H1 (cell line): ENCODE measurements around the gene RERE. TPM values are rescaled to one million over a fixed set of nuclear protein-coding genes. Genes with fewer than 3 reads are reported as not detected.

Experiments
- CTCF ChIA-PET: fragments of 300-600 bp; sonication (Branson Sonifier 250); formaldehyde crosslinking; loops from one replicate; lab custom pipeline; 2021; ENCODE audit not compliant: partially characterized antibody; lab: Charles Lee
- POLR2A ChIA-PET: fragments of 300-600 bp; sonication (Branson Sonifier 250); formaldehyde crosslinking; loops from one replicate; lab custom pipeline; 2021; ENCODE audit warnings: inconsistent platforms; ENCODE audit not compliant: partially characterized antibody; lab: Charles Lee
- DNase-seq, 2 experiments: peaks; one replicate each; pipeline versions ENCODE4 v3.0.0 to v3.0.0-alpha.2; 2010 to 2022; ENCODE audit warnings: low spot score in 2 of 2, low read depth in 1 of 2, mixed read lengths in 1 of 2
- FAIRE-seq: peaks from 2 replicates; lab custom pipeline; 2011; peaks lifted over from hg19 to GRCh38; lab: Jason Lieb, UNC
- H2AFZ ChIP-seq: 2 replicates; pipeline ENCODE4 v1.8.1; 2012; ENCODE audit warnings: low read length, inconsistent platforms
- H2AK5ac ChIP-seq: 2 replicates; pipeline ENCODE4 v1.6.1; 2013; ENCODE audit warnings: low read depth, low read length
- H2BK120ac ChIP-seq: replicated peaks from 2 replicates; pipeline ENCODE3; 2013; ENCODE audit warnings: low read depth, low read length, inconsistent platforms
- H2BK12ac ChIP-seq: 2 replicates; pipeline ENCODE4 v1.6.1; 2013; ENCODE audit warnings: low read depth, low read length
- H2BK15ac ChIP-seq: 2 replicates; pipeline ENCODE4 v1.6.1; 2013; ENCODE audit warnings: low read length
- H2BK20ac ChIP-seq: 2 replicates; pipeline ENCODE4 v1.6.1; 2013; ENCODE audit warnings: low read length
- H2BK5ac ChIP-seq: 2 replicates; pipeline ENCODE4 v1.6.1; 2013; ENCODE audit warnings: low read depth, low read length
- H3K14ac ChIP-seq: 2 replicates; pipeline ENCODE4 v1.6.1; 2013; ENCODE audit warnings: inconsistent platforms; ENCODE audit not compliant: insufficient read length
- H3K18ac ChIP-seq: 2 replicates; pipeline ENCODE4 v1.6.1; 2013; ENCODE audit warnings: low read length; ENCODE audit errors: extremely low read depth
- H3K23ac ChIP-seq: 2 replicates; pipeline ENCODE4 v1.6.1; 2013; ENCODE audit warnings: inconsistent platforms; ENCODE audit not compliant: insufficient read length
- H3K23me2 ChIP-seq: 2 replicates; pipeline ENCODE4 v1.6.1; 2013; ENCODE audit warnings: low read depth, low read length
- H3K27ac ChIP-seq: 2 replicates; pipeline ENCODE4 v1.6.1; 2011; ENCODE audit warnings: low read depth, low read length, inconsistent platforms
- H3K27me3 ChIP-seq, 4 experiments: replicated peaks in 1 of 4; 1 replicate in 1 of 4; 2 replicates in 3 of 4; pipeline versions ENCODE4 v1.6.1 to v1.8.1; 2011 to 2013; ENCODE audit warnings: low read length in 3 of 4, mild to moderate bottlenecking in 3 of 4, inconsistent platforms in 2 of 4, mixed read lengths in 2 of 4, moderate library complexity in 1 of 4; ENCODE audit not compliant: control insufficient read depth in 3 of 4, insufficient read depth in 3 of 4; ENCODE audit errors: extremely low read depth in 1 of 4
- H3K36me3 ChIP-seq, 4 experiments: 2 replicates each; pipeline versions ENCODE4 v1.6.1 to v1.8.1; 2011 to 2013; ENCODE audit warnings: mild to moderate bottlenecking in 4 of 4, low read length in 3 of 4, moderate library complexity in 2 of 4, control low read depth in 1 of 4, inconsistent platforms in 1 of 4; ENCODE audit not compliant: insufficient read depth in 4 of 4, control insufficient read depth in 2 of 4
- H3K4ac ChIP-seq: replicated peaks from 2 replicates; pipeline ENCODE3; 2013; ENCODE audit warnings: low read length, low read depth, mixed read lengths, inconsistent platforms; ENCODE audit not compliant: insufficient read length
- H3K4me1 ChIP-seq, 4 experiments: replicated peaks in 1 of 4; 1 replicate in 1 of 4; 2 replicates in 3 of 4; pipeline versions ENCODE4 v1.6.1 to v1.8.1; 2011 to 2013; ENCODE audit warnings: low read length in 3 of 4, inconsistent platforms in 2 of 4, mixed read lengths in 1 of 4; ENCODE audit not compliant: insufficient read depth in 4 of 4, control insufficient read depth in 3 of 4
- H3K4me2 ChIP-seq, 2 experiments: 2 replicates each; pipeline versions ENCODE4 v1.6.1 to v1.8.1; 2011 to 2013; ENCODE audit warnings: low read depth in 2 of 2, low read length in 2 of 2, control low read depth in 1 of 2, inconsistent platforms in 1 of 2, mild to moderate bottlenecking in 1 of 2; ENCODE audit not compliant: insufficient read depth in 1 of 2
- H3K4me3 ChIP-seq, 4 experiments: fragments of 200-600, 300-600 bp in 1 of 4; sonication (generic), shearing (Covaris generic), sonication (Bioruptor Twin) in 1 of 4; 2 replicates each; pipeline versions ENCODE4 v1.5.1 to v1.8.1; 2011 to 2016; ENCODE audit warnings: low read length in 4 of 4, low read depth in 3 of 4, control low read depth in 2 of 4, inconsistent platforms in 2 of 4, mild to moderate bottlenecking in 2 of 4, mixed read lengths in 1 of 4, moderate library complexity in 1 of 4; ENCODE audit not compliant: insufficient read depth in 2 of 4; ENCODE audit errors: extremely low read depth in 1 of 4
- H3K56ac ChIP-seq: replicated peaks from 2 replicates; pipeline ENCODE3; 2013; ENCODE audit warnings: low read depth, mild to moderate bottlenecking, mixed read lengths, low read length, inconsistent platforms; ENCODE audit not compliant: insufficient read length
- H3K79me1 ChIP-seq: 2 replicates; pipeline ENCODE4 v1.6.1; 2013; ENCODE audit warnings: low read depth, low read length, control low read depth
- H3K79me2 ChIP-seq, 2 experiments: 2 replicates each; pipeline versions ENCODE4 v1.6.1 to v1.8.1; 2012 to 2013; ENCODE audit warnings: low read length in 2 of 2, mild to moderate bottlenecking in 2 of 2, inconsistent platforms in 1 of 2; ENCODE audit not compliant: insufficient read depth in 2 of 2, control insufficient read depth in 1 of 2
- H3K9ac ChIP-seq, 4 experiments: replicated peaks in 1 of 4; 1 replicate in 1 of 4; 2 replicates in 3 of 4; pipeline versions ENCODE4 v1.6.1 to v1.8.1; 2011 to 2013; ENCODE audit warnings: low read depth in 3 of 4, low read length in 3 of 4, control low read depth in 2 of 4, mild to moderate bottlenecking in 2 of 4, moderate library complexity in 2 of 4, inconsistent platforms in 1 of 4; ENCODE audit errors: extremely low read depth in 1 of 4
- H3K9me3 ChIP-seq, 2 experiments: 2 replicates each; pipeline versions ENCODE4 v1.6.1 to v1.8.1; 2012 to 2013; ENCODE audit warnings: mild to moderate bottlenecking in 2 of 2, moderate library complexity in 2 of 2, control low read depth in 1 of 2, inconsistent platforms in 1 of 2, low read depth in 1 of 2, low read length in 1 of 2, mixed read lengths in 1 of 2; ENCODE audit not compliant: insufficient read depth in 2 of 2
- H4K20me1 ChIP-seq, 2 experiments: replicated peaks in 1 of 2; 2 replicates each; pipeline versions ENCODE3 to v1.8.1; 2011 to 2013; ENCODE audit warnings: inconsistent platforms in 2 of 2, low read length in 2 of 2, mild to moderate bottlenecking in 1 of 2; ENCODE audit not compliant: insufficient read depth in 2 of 2, control insufficient read depth in 1 of 2
- H4K5ac ChIP-seq: 2 replicates; pipeline ENCODE4 v1.6.1; 2013; ENCODE audit warnings: low read length, low read depth, mixed read lengths, inconsistent platforms; ENCODE audit not compliant: insufficient read length
- H4K8ac ChIP-seq: 2 replicates; pipeline ENCODE4 v1.8.0; 2013; ENCODE audit warnings: mild to moderate bottlenecking, moderate library complexity, low read length, inconsistent platforms; ENCODE audit not compliant: insufficient read depth; ENCODE audit errors: extremely low read depth
- H4K91ac ChIP-seq: replicated peaks from 2 replicates; pipeline ENCODE3; 2013; ENCODE audit warnings: low read length, mixed read lengths, inconsistent platforms; ENCODE audit not compliant: insufficient read length
- CHD1 ChIP-seq: IDR thresholded peaks from 2 replicates; pipeline ENCODE4 v1.6.1; 2012; ENCODE audit warnings: low read depth, low read length, improper control_type of control experiment
- FOSL1 ChIP-seq: IDR thresholded peaks from 2 replicates; pipeline ENCODE4 v1.6.1; 2011; ENCODE audit warnings: mild to moderate bottlenecking, low read depth, low read length, moderate library complexity; ENCODE audit not compliant: insufficient read depth
- GTF2F1 ChIP-seq: IDR thresholded peaks from 2 replicates; pipeline ENCODE4 v1.6.1; 2012; ENCODE audit warnings: low read depth, low read length, improper control_type of control experiment, borderline replicate concordance
- KDM1A ChIP-seq: fragments of 200-600, 300-600 bp; sonication (generic); IDR thresholded peaks from 2 replicates; pipeline ENCODE4 v1.7.1; 2016; ENCODE audit warnings: mild to moderate bottlenecking, low read length, borderline replicate concordance
- MAX ChIP-seq: IDR thresholded peaks from 2 replicates; pipeline ENCODE4 v1.6.1; 2012; ENCODE audit warnings: inconsistent platforms
- PHF8 ChIP-seq: fragments of 200-600 bp; sonication (generic); conservative IDR thresholded peaks from 2 replicates; pipeline ENCODE4 v1.7.1; 2012; ENCODE audit warnings: low read depth, mild to moderate bottlenecking, inconsistent platforms, low read length, moderate library complexity
- POLR2AphosphoS5 ChIP-seq: IDR thresholded peaks from 2 replicates; pipeline ENCODE4 v1.6.1; 2011; ENCODE audit warnings: low read depth, low read length
- RAD21 ChIP-seq, 2 experiments: IDR thresholded peaks in 1 of 2; conservative IDR thresholded peaks in 1 of 2; 2 replicates each; pipeline ENCODE4 v1.6.1; 2011; ENCODE audit warnings: low read depth in 2 of 2, low read length in 2 of 2, improper control_type of control experiment in 1 of 2, inconsistent platforms in 1 of 2, mild to moderate bottlenecking in 1 of 2, moderate library complexity in 1 of 2
- SAP30 ChIP-seq: fragments of 300-600 bp; sonication (generic); IDR thresholded peaks from 2 replicates; pipeline ENCODE4 v1.7.1; 2012; ENCODE audit warnings: low read length, moderate library complexity, mild to moderate bottlenecking, inconsistent platforms; ENCODE audit not compliant: insufficient read depth, insufficient replicate concordance
- SIX5 ChIP-seq: IDR thresholded peaks from 2 replicates; pipeline ENCODE4 v1.6.1; 2011; ENCODE audit warnings: mild to moderate bottlenecking, low read depth, low read length
- TEAD4 ChIP-seq: IDR thresholded peaks from 2 replicates; pipeline ENCODE4 v1.6.1; 2012; ENCODE audit warnings: low read depth, low read length, inconsistent platforms, mixed read lengths
- USF2 ChIP-seq: IDR thresholded peaks from 2 replicates; pipeline ENCODE4 v1.6.1; 2011; ENCODE audit warnings: low read length, improper control_type of control experiment
- WGBS, 2 experiments: shearing (Covaris generic) in 1 of 2; methylation state at CpG; one replicate each; pipeline versions ENCODE4 v1.1.6 to v1.1.7; 2013 to 2015; ENCODE audit warnings: low lambda C conversion rate in 2 of 2, mixed read lengths in 2 of 2, inconsistent platforms in 1 of 2, low coverage in 1 of 2, missing lambda C conversion rate in 1 of 2; ENCODE audit not compliant: insufficient replicate concordance in 2 of 2, insufficient coverage in 1 of 2, insufficient read length in 1 of 2; ENCODE audit errors: extremely low coverage in 1 of 2, missing lambda C conversion rate in 1 of 2; 5-methylcytosine and 5-hydroxymethylcytosine counted together
- polyA plus RNA-seq, 7 experiments: library from polyadenylated mRNA; depleted of rRNA in 3 of 7; stranded (reverse) in 5 of 7; unstranded in 2 of 7; fragments of >200 nt in 5 of 7; fragments of 200-250 nt in 2 of 7; gene quantifications; 1 replicate in 5 of 7; 2 replicates in 1 of 7; 4 replicates in 1 of 7; pipeline versions ENCODE4 v1.2.1 to v1.2.3, GENCODE V29; 2011 to 2013; ENCODE audit warnings: missing spikeins in 2 of 7, mixed read lengths in 2 of 7
- total RNA-seq: library from RNA; stranded (reverse); fragmentation: NEBNext Ultra II Directional; extraction: Animal tissue kit (Norgen Biotek cat#: 25700); gene quantifications from 2 replicates; pipeline ENCODE4 v1.2.1, GENCODE V29; 2021

Gene RERE
- total and polyA plus RNA-seq, 2 of the 8 experiments (the other 6 are each of a cell fraction or from before 2014, with no cell fraction given), result 15.3 to 142 TPM

GRCh38 chr1:8430476-8430875 lies 387.0 kb downstream of the RERE start:
- Histone ChIP-seq H2BK5ac (no peak overlapping the region), H3K36me3 (no peaks in the 10 kb centered on the region), H4K20me1 (peaks cover 2 to 9% of the 10 kb centered on the region in 2 experiments), H3K79me2 (peaks cover 0 to 65% of the 10 kb centered on the region in 2 experiments; a peak in 2 of 4 replicates), H3K56ac (no peak overlapping the region), H2BK20ac (no peak overlapping the region), H4K5ac (no peak overlapping the region), H3K27me3 (no peaks in the 10 kb centered on the region), H3K79me1 (peaks cover under 1% of the 10 kb centered on the region; the same call in 1 of the 2 replicates), H2AK5ac (peak overlapping the region; percentile 33; the same call in 1 of the 2 replicates), H2BK120ac (no peak overlapping the region), H3K23ac (no peak overlapping the region), H3K9ac (no peak overlapping the region), H3K4me1 (peaks cover 0 to 12% (median 1%) of the 10 kb centered on the region in 4 experiments; a peak in 6 of 7 replicates), H2BK12ac (no peak overlapping the region), H3K9me3 (no peaks in the 10 kb centered on the region), H4K8ac (no peak overlapping the region), H2AFZ (no peak overlapping the region), H3K23me2 (no peaks in the 10 kb centered on the region), H3K4ac (no peak overlapping the region), H3K4me2 (no peak overlapping the region), H3K4me3 (no peak overlapping the region), H3K14ac (no peak overlapping the region), H2BK15ac (no peak overlapping the region), H4K91ac (no peak overlapping the region), H3K27ac (no peak overlapping the region), H3K18ac (no peak overlapping the region)
- CTCF ChIA-PET, result interaction anchor here (0.7 to 2.7 kb wide), 16 partner anchors 10 to 131 kb away, joined by 3 to 20 read pairs (median 4); no protein-coding TSS in a partner anchor
- POLR2A ChIA-PET, result interaction anchor here (1.0 kb wide), 1 partner anchor 19 kb away, joined by 3 read pairs; no protein-coding TSS in a partner anchor
- FAIRE-seq (no peak), DNase-seq (no peak)
- WGBS, 2 experiments, result 91% methylated on average over 2 of the region's 2 CpGs; no CpG with 5 or more reads in 1 of the 2 experiments
- TF ChIP-seq KDM1A, result no peak
- no peak for TF ChIP-seq POLR2AphosphoS5
- no peak for TF ChIP-seq MAX
- TF ChIP-seq SIX5, result no peak
- TF ChIP-seq RAD21 (IDR thresholded peaks at IDR 0.05 in 1 of 2, conservative IDR thresholded peaks at IDR 0.05 in 1 of 2; ENCODE audit: low read depth in 2 of 2, low read length in 2 of 2), result no peak
- no peak for TF ChIP-seq CHD1
- no peak for TF ChIP-seq SAP30
- no peak for TF ChIP-seq GTF2F1
- no peak for TF ChIP-seq USF2
- TF ChIP-seq FOSL1, result no peak
- TF ChIP-seq TEAD4, result no peak
- TF ChIP-seq PHF8, result no peak
